Liver (tissue), 9 donors: Measurements from ENCODE around the gene ZNF33B. TPM values are rescaled to one million over a fixed set of nuclear protein-coding genes. Genes with fewer than 3 reads are reported as not detected.
"Not testable (repeated sequence)": the region's sequence is repeated elsewhere in the genome, so short reads cannot be mapped to it uniquely, and the experiment has no call there.

ENCODE experiments used
- DNase-seq: peaks from one replicate; pipeline ENCODE4 v3.0.0-alpha.2; 2017; ENCODE audit warnings: low spot score
- H3K27ac ChIP-seq, 2 donors: one replicate each; pipeline ENCODE4 v1.7.0; 2013; ENCODE audit warnings: inconsistent platforms in 2 of 2, low read length in 2 of 2, control low read depth in 1 of 2, low read depth in 1 of 2, mild to moderate bottlenecking in 1 of 2
- H3K27me3 ChIP-seq, 4 donors: one replicate each; pipeline versions ENCODE4 v1.6.1 to v1.7.0; 2013; ENCODE audit warnings: low read length in 3 of 4, inconsistent platforms in 1 of 4, mild to moderate bottlenecking in 1 of 4, moderate library complexity in 1 of 4; ENCODE audit not compliant: control insufficient read depth in 4 of 4, insufficient read depth in 4 of 4
- H3K36me3 ChIP-seq, 4 donors: one replicate each; pipeline versions ENCODE4 v1.6.1 to v1.7.0; 2013; ENCODE audit warnings: low read length in 3 of 4, mild to moderate bottlenecking in 3 of 4, low read depth in 1 of 4, moderate library complexity in 1 of 4; ENCODE audit not compliant: control insufficient read depth in 4 of 4, insufficient read depth in 3 of 4
- H3K4me1 ChIP-seq, 4 donors: one replicate each; pipeline versions ENCODE4 v1.6.1 to v1.7.0; 2013; ENCODE audit warnings: low read length in 3 of 4, mild to moderate bottlenecking in 3 of 4, moderate library complexity in 1 of 4; ENCODE audit not compliant: control insufficient read depth in 4 of 4, insufficient read depth in 4 of 4
- H3K4me3 ChIP-seq, 3 donors: one replicate each; pipeline versions ENCODE4 v1.6.1 to v1.7.0; 2013; ENCODE audit warnings: low read length in 3 of 3, control low read depth in 1 of 3, low read depth in 1 of 3, mild to moderate bottlenecking in 1 of 3
- H3K9ac ChIP-seq, 2 donors: one replicate each; pipeline ENCODE4 v1.7.0; 2013; ENCODE audit warnings: low read length in 2 of 2, mild to moderate bottlenecking in 2 of 2, moderate library complexity in 2 of 2, control low read depth in 1 of 2, low read depth in 1 of 2
- H3K9me3 ChIP-seq, 4 donors: one replicate each; pipeline versions ENCODE4 v1.6.1 to v1.7.0; 2013; ENCODE audit warnings: low read length in 3 of 4; ENCODE audit not compliant: control insufficient read depth in 4 of 4
- EGR1 ChIP-seq, 2 donors: IDR thresholded peaks; 2 replicates each; pipeline ENCODE4 v1.6.1; 2016 to 2018; ENCODE audit warnings: antibody characterized with exemption in 2 of 2, low read depth in 2 of 2
- FOXA1 ChIP-seq: IDR thresholded peaks from 2 replicates; pipeline ENCODE4 v1.6.1; 2016; ENCODE audit warnings: antibody characterized with exemption
- GABPA ChIP-seq, 2 donors: IDR thresholded peaks in 1 of 2; conservative IDR thresholded peaks in 1 of 2; 2 replicates each; pipeline ENCODE4 v1.6.1; 2016; ENCODE audit warnings: antibody characterized with exemption in 2 of 2, mild to moderate bottlenecking in 1 of 2, moderate library complexity in 1 of 2
- HNF4A ChIP-seq, 2 donors: conservative IDR thresholded peaks; 2 replicates each; pipeline ENCODE4 v1.6.1; 2016; ENCODE audit warnings: antibody characterized with exemption in 2 of 2, mild to moderate bottlenecking in 2 of 2
- HNF4G ChIP-seq: IDR thresholded peaks from 2 replicates; pipeline ENCODE4 v1.6.1; 2016; ENCODE audit warnings: antibody characterized with exemption
- JUND ChIP-seq, 2 donors: IDR thresholded peaks; 2 replicates each; pipeline ENCODE4 v1.6.1; 2016; ENCODE audit warnings: antibody characterized with exemption in 2 of 2
- NR2F2 ChIP-seq: IDR thresholded peaks from 2 replicates; pipeline ENCODE4 v1.6.1; 2016; ENCODE audit warnings: antibody characterized with exemption
- RAD21 ChIP-seq, 2 donors: IDR thresholded peaks; 2 replicates each; pipeline ENCODE4 v1.6.1; 2016; ENCODE audit warnings: antibody characterized with exemption in 2 of 2, mild to moderate bottlenecking in 2 of 2
- RXRA ChIP-seq, 2 donors: IDR thresholded peaks; 2 replicates each; pipeline ENCODE4 v1.6.1; 2017 to 2018; ENCODE audit warnings: antibody characterized with exemption in 2 of 2, mild to moderate bottlenecking in 1 of 2
- TAF1 ChIP-seq: conservative IDR thresholded peaks from 2 replicates; pipeline ENCODE4 v1.6.1; 2016; ENCODE audit warnings: antibody characterized with exemption, mild to moderate bottlenecking
- YY1 ChIP-seq: IDR thresholded peaks from 2 replicates; pipeline ENCODE4 v1.6.1; 2016; ENCODE audit warnings: antibody characterized with exemption, mild to moderate bottlenecking
- WGBS: extraction: QIAGEN DNeasy Blood & Tissue Kit; methylation state at CpG from one replicate; pipeline ENCODE4 v1.1.7; 2013; 5-methylcytosine and 5-hydroxymethylcytosine counted together
- polyA plus RNA-seq, 2 donors: library from polyadenylated mRNA; stranded (reverse) in 1 of 2; unstranded in 1 of 2; fragments of 200-250 nt in 1 of 2; fragments of >200 nt in 1 of 2; fragmentation: Nextera tagmentation in 1 of 2; extraction: Ambion mirVana in 1 of 2; gene quantifications; one replicate each; pipeline versions ENCODE4 v1.2.1 to v1.2.3, GENCODE V29; 2013 to 2015
- total RNA-seq, 2 donors: library from RNA; depleted of rRNA; stranded (reverse); fragments of >200 nt; gene quantifications; one replicate each; pipeline ENCODE4 v1.2.3, GENCODE V29; 2014
- TF ChIP-seq, protein P1 (sequence below): IDR thresholded peaks from 2 replicates; pipeline ENCODE4 v1.6.1; 2016; ENCODE audit warnings: antibody characterized with exemption
- donor health status: healthy.
- donor health status: healthy.
- donor health status: healthy.
- donor health status: healthy.
- donor health status: healthy.

ZNF33B gene
- total and polyA plus RNA-seq, 4 donors = 5.6 to 16.0 (median 8.5) TPM

DNA sequence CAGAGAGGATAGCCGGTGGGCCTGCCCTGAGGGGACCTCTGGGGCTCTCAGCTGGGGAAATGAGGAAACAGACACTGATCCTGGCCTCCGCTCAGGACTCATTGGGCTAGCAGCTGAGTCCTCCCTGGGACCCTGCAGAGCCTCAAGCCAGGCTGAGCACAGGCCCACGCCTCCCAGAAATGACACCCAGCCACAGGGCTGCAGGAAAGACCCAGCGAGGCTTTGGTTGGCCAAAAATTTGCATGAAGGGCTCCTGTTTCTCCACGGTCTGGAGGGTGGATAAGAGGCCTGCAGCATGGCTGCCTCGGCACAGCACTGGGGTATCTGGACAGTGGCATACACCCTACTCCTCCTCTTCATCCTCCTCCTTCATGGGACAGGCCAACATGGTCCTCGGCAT is 60.4 kb downstream of the ZNF33B start (continued):
- no peak for TF ChIP-seq EGR1 (IDR thresholded peaks at IDR 0.05; ENCODE audit: low read depth in 2 of 2)

DNA sequence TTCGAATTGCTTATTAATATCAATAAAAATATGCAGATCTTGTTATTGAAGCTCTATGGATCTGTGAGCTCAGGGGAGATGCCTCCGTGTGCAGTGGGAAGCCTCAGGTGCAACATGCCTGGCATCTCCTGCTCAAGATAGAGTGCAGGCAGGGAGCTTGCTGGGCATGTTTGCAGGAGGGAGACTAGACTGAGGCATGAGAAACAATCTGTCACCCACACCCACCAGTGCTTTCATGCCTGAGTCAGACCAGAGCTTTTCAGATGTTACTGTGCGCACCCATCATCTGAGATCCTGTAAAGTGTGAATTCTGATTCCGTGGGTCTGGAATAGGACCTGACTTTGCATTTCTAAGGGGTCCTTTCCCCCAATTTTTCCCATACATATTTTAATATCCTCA is 62.0 kb downstream of the ZNF33B start:
- WGBS = 90% methylated on average over 4 of the region's 4 CpGs
- no peak for DNase-seq
- no peaks in the 10 kb centered on the region for H3K36me3 ChIP-seq
- no peaks in the 10 kb centered on the region for H3K27me3 ChIP-seq
- no peak overlapping the region for H3K27ac ChIP-seq
- no peak overlapping the region for H3K9ac ChIP-seq
- peaks cover 0 to 3% (median under 1%) of the 10 kb centered on the region in 4 donors for H3K9me3 ChIP-seq
- TF ChIP-seq FOXA1 = no peak
- TF ChIP-seq NR2F2 = no peak
- H3K4me3 ChIP-seq = no peak overlapping the region
- no peaks in the 10 kb centered on the region for H3K4me1 ChIP-seq

DNA sequence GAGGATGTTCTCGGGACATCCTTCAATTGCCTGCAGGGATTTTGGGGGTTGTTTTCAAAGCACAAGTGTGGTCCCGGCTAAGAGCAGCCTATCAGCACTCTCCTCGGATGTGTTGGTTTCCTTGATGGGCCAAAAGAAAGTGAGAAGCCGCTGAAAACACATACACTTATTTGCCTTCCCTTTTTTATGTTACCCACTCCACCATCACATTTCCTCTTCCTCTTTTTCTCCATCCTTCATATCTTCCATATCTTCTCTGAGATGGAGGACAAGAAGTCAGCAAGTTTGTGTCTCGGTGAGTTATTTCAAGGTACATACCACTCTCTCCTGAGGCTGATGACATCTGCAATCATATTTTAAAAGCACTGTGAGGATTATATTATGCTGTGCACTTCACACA is 64.0 kb downstream of the ZNF33B start:
- peaks cover 1 to 10% (median 4%) of the 10 kb centered on the region in 4 donors for H3K9me3 ChIP-seq
- DNase-seq = no peak
- no peaks in the 10 kb centered on the region for H3K27me3 ChIP-seq
- no peak for TF ChIP-seq HNF4A (conservative IDR thresholded peaks at IDR 0.05)
- TF ChIP-seq YY1 = no peak
- TF ChIP-seq EGR1 (IDR thresholded peaks at IDR 0.05; ENCODE audit: low read depth in 2 of 2) = no peak
- no peak for TF ChIP-seq RAD21 (IDR thresholded peaks at IDR 0.05)
- no peak for TF ChIP-seq HNF4G
- no peak for TF ChIP-seq GABPA (IDR thresholded peaks at IDR 0.05 in 1 of 2, conservative IDR thresholded peaks at IDR 0.05 in 1 of 2)
- TF ChIP-seq JUND (IDR thresholded peaks at IDR 0.05) = no peak
- no peak for TF ChIP-seq TAF1
- H3K4me3 ChIP-seq = peak overlapping the region in 1 of 3 donors; percentile 23
- no peak overlapping the region for H3K27ac ChIP-seq
- no peaks in the 10 kb centered on the region for H3K4me1 ChIP-seq
- H3K36me3 ChIP-seq = no peaks in the 10 kb centered on the region
- no peak overlapping the region for H3K9ac ChIP-seq
- WGBS = 75% methylated on average over 5 of the region's 5 CpGs

DNA sequence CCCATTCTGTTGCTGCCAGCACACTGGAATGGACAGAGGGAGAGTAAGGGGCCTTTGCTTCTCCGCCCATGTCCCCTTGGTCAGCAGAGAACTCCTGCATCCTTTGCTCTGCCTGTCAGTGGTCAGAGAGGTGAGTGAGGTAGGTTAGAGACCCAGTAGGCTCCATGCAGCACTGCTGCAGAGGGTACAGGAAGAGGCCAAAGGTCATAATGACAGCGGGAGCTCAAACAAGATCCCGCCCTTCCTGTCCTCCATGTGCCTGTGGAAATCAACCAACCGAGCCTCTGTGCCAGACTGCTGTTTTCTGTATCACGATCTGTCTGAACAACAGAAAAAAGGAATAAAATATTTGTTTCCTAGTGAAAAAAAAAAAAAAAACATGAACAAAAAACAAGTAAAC is 81.4 kb downstream of the ZNF33B start:
- 63% methylated on average over 5 of the region's 5 CpGs for WGBS
- H3K27ac ChIP-seq = no peak overlapping the region
- no peak overlapping the region for H3K9ac ChIP-seq
- H3K36me3 ChIP-seq = no peaks in the 10 kb centered on the region
- peaks cover 0 to 11% (median 7%) of the 10 kb centered on the region in 4 donors for H3K4me1 ChIP-seq
- H3K9me3 ChIP-seq = no peaks in the 10 kb centered on the region
- no peaks in the 10 kb centered on the region for H3K27me3 ChIP-seq
- DNase-seq = no peak
- TF ChIP-seq YY1 = no peak
- TF ChIP-seq JUND (IDR thresholded peaks at IDR 0.05) = no peak
- TF ChIP-seq, protein P1, sequence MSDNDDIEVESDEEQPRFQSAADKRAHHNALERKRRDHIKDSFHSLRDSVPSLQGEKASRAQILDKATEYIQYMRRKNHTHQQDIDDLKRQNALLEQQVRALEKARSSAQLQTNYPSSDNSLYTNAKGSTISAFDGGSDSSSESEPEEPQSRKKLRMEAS = no peak
- TF ChIP-seq RXRA (IDR thresholded peaks at IDR 0.05) = no peak
- no peak overlapping the region for H3K4me3 ChIP-seq

DNA sequence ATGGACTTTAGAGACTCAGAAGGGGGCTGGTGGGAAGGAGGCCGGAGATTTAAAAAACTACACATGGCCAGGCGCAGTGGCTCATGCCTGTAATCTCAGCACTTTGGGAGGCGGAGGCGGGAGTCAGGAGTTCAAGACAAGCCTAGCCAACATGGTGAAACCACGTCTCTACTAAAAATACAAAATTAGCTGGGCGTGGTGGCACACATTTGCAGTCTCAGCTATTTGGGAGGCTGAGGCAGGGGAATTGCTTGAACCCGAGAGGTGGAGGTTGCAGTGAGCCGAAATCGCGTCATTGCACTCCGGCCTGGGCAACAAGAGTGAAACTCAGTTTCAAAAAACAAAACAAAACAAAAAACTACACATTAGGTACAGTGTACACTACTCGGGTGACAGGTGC is 84.8 kb downstream of the ZNF33B start:
- not testable (repeated sequence) for H3K27ac ChIP-seq
- 85% methylated on average over 12 of the region's 12 CpGs for WGBS

More for the DNA sequence above, 84.8 kb downstream of the ZNF33B start:
- Histone ChIP-seq H3K9ac (peak overlapping the region; percentile 50 to 89), H3K4me1 (peaks cover 0 to 15% (median 11%) of the 10 kb centered on the region in 4 donors), H3K4me3 (peak overlapping the region in 2 of 3 donors; percentile 67 to 89)
- not testable (repeated sequence) for DNase-seq, H3K36me3 ChIP-seq, H3K9me3 ChIP-seq, H3K27me3 ChIP-seq
